ENCODE results near the gene JMJD8. TPM values are rescaled to one million over a fixed set of nuclear protein-coding genes. Genes with fewer than 3 reads are reported as not detected.

The JMJD8 gene
- total RNA-seq, 1 donor from 2014 or later: 61.1 TPM

- H3K27me3 Mint-ChIP-seq: peaks cover 31% of the 10 kb centered on the region
- H3K9me3 Mint-ChIP-seq: no peaks in the 10 kb centered on the region
- no peak overlapping the region for H3K4me3 Mint-ChIP-seq
- peaks cover 4% of the 10 kb centered on the region for H3K4me1 Mint-ChIP-seq
- no peak for DNase-seq
- H3K27ac Mint-ChIP-seq: no peak overlapping the region
- no peaks in the 10 kb centered on the region for H3K36me3 Mint-ChIP-seq (ENCODE audit: low read depth)
- intact Hi-C loops (cut with micrococcal nuclease): no loop called here
Measured at GRCh38 chr16:708959-709358, 24.8 kb upstream of the JMJD8 start.

- Mint-ChIP-seq H3K4me3 (no peak overlapping the region), H3K4me1 (peaks cover 4% of the 10 kb centered on the region), H3K27ac (no peak overlapping the region), H3K27me3 (peaks cover 36% of the 10 kb centered on the region), H3K36me3 (ENCODE audit: low read depth) (no peaks in the 10 kb centered on the region), H3K9me3 (no peaks in the 10 kb centered on the region)
- no peak for DNase-seq
- intact Hi-C loops (cut with micrococcal nuclease): no loop called here
Measured at GRCh38 chr16:708019-708418, 23.9 kb upstream of the JMJD8 start.

- Mint-ChIP-seq H3K4me3 (no peak overlapping the region), H3K4me1 (no peaks in the 10 kb centered on the region), H3K9me3 (no peaks in the 10 kb centered on the region), H3K27ac (no peak overlapping the region), H3K36me3 (ENCODE audit: low read depth) (no peaks in the 10 kb centered on the region), H3K27me3 (peaks cover 40% of the 10 kb centered on the region)
- intact Hi-C loops (cut with micrococcal nuclease): no loop called here
- no peak for DNase-seq
Measured at GRCh38 chr16:707062-707538, 23.0 kb upstream of the JMJD8 start.

GRCh38 chr16:706189-707061 is 22.3 kb upstream of the JMJD8 start:
- Mint-ChIP-seq H3K4me1 (no peaks in the 10 kb centered on the region), H3K27me3 (peaks cover 45% of the 10 kb centered on the region), H3K27ac (no peak overlapping the region), H3K36me3 (ENCODE audit: low read depth) (no peaks in the 10 kb centered on the region), H3K4me3 (peak overlapping the region; percentile 17), H3K9me3 (no peaks in the 10 kb centered on the region)
- DNase-seq: no peak
- intact Hi-C loops (cut with micrococcal nuclease): no loop called here

GRCh38 chr16:705431-706188 is 21.5 kb upstream of the JMJD8 start, which contains the start of gene FBXL16:
TSS of gene FBXL16 (minus strand) at chr16:705801. CDS start at chr16:697405, 8,396 bp downstream.
- intact Hi-C loops (cut with micrococcal nuclease): no loop called here
- H3K36me3 Mint-ChIP-seq (ENCODE audit: low read depth): no peaks in the 10 kb centered on the region
- peaks cover 47% of the 10 kb centered on the region for H3K27me3 Mint-ChIP-seq
- no peaks in the 10 kb centered on the region for H3K4me1 Mint-ChIP-seq
- DNase-seq: peak; percentile 74
- peak within 1 kb of the TSS; percentile 17 for H3K4me3 Mint-ChIP-seq
- H3K27ac Mint-ChIP-seq: no peak within 1 kb of the TSS
- H3K9me3 Mint-ChIP-seq: no peaks in the 10 kb centered on the region

GRCh38 chr16:704552-705380 is 20.6 kb upstream of the JMJD8 start:
- Mint-ChIP-seq H3K36me3 (ENCODE audit: low read depth) (no peaks in the 10 kb centered on the region), H3K4me3 (no peak overlapping the region), H3K4me1 (no peaks in the 10 kb centered on the region), H3K27me3 (peaks cover 47% of the 10 kb centered on the region), H3K9me3 (no peaks in the 10 kb centered on the region), H3K27ac (no peak overlapping the region)
- DNase-seq: no peak
- intact Hi-C loops (cut with micrococcal nuclease): no loop called here

- no peaks in the 10 kb centered on the region for H3K36me3 Mint-ChIP-seq (ENCODE audit: low read depth)
- H3K9me3 Mint-ChIP-seq: no peaks in the 10 kb centered on the region
- peaks cover 2% of the 10 kb centered on the region for H3K4me1 Mint-ChIP-seq
- no peak for DNase-seq
- intact Hi-C loops (cut with micrococcal nuclease): no loop called here
- H3K27ac Mint-ChIP-seq: no peak overlapping the region
- H3K27me3 Mint-ChIP-seq: peaks cover 48% of the 10 kb centered on the region
- H3K4me3 Mint-ChIP-seq: no peak overlapping the region
Measured at GRCh38 chr16:704047-704446, 19.9 kb upstream of the JMJD8 start.

GRCh38 chr16:703406-703805 is 19.3 kb upstream of the JMJD8 start:
- Mint-ChIP-seq H3K4me1 (peaks cover 2% of the 10 kb centered on the region), H3K27ac (no peak overlapping the region), H3K4me3 (no peak overlapping the region), H3K27me3 (peaks cover 47% of the 10 kb centered on the region), H3K36me3 (ENCODE audit: low read depth) (no peaks in the 10 kb centered on the region), H3K9me3 (no peaks in the 10 kb centered on the region)
- intact Hi-C loops (cut with micrococcal nuclease): no loop called here
- DNase-seq: no peak

- no peaks in the 10 kb centered on the region for H3K36me3 Mint-ChIP-seq (ENCODE audit: low read depth)
- H3K27ac Mint-ChIP-seq: no peak overlapping the region
- H3K4me1 Mint-ChIP-seq: peaks cover 2% of the 10 kb centered on the region
- H3K27me3 Mint-ChIP-seq: peaks cover 39% of the 10 kb centered on the region
- intact Hi-C loops (cut with micrococcal nuclease): no loop called here
- DNase-seq: no peak
- no peaks in the 10 kb centered on the region for H3K9me3 Mint-ChIP-seq
- no peak overlapping the region for H3K4me3 Mint-ChIP-seq
Measured at GRCh38 chr16:702341-702740, 18.2 kb upstream of the JMJD8 start.

GRCh38 chr16:700684-701584 is 16.8 kb upstream of the JMJD8 start:
- Mint-ChIP-seq H3K9me3 (no peaks in the 10 kb centered on the region), H3K36me3 (ENCODE audit: low read depth) (no peaks in the 10 kb centered on the region), H3K27me3 (peaks cover 28% of the 10 kb centered on the region), H3K4me1 (peaks cover 4% of the 10 kb centered on the region), H3K4me3 (no peak overlapping the region), H3K27ac (no peak overlapping the region)
- DNase-seq: peak; percentile 90
- intact Hi-C loops (cut with micrococcal nuclease): no loop called here

GRCh38 chr16:698911-699671 is 15.0 kb upstream of the JMJD8 start:
- H3K4me3 Mint-ChIP-seq: peak overlapping the region; percentile 34
- no peak overlapping the region for H3K27ac Mint-ChIP-seq
- no peaks in the 10 kb centered on the region for H3K36me3 Mint-ChIP-seq (ENCODE audit: low read depth)
- peaks cover 28% of the 10 kb centered on the region for H3K27me3 Mint-ChIP-seq
- peak; percentile 66 for DNase-seq
- H3K9me3 Mint-ChIP-seq: no peaks in the 10 kb centered on the region
- intact Hi-C loops (cut with micrococcal nuclease): no loop called here
- H3K4me1 Mint-ChIP-seq: peaks cover 7% of the 10 kb centered on the region

- Mint-ChIP-seq H3K9me3 (peaks cover 4% of the 10 kb centered on the region), H3K36me3 (ENCODE audit: low read depth) (no peaks in the 10 kb centered on the region), H3K4me1 (peaks cover 15% of the 10 kb centered on the region), H3K27ac (peak overlapping the region; percentile 87), H3K27me3 (peaks cover 20% of the 10 kb centered on the region), H3K4me3 (peak overlapping the region; percentile 85)
- peak; percentile 92 for DNase-seq
- intact Hi-C loops (cut with micrococcal nuclease): no loop called here
Measured at GRCh38 chr16:695355-696089, 11.4 kb upstream of the JMJD8 start.

Data from activated CD4-positive, alpha-beta T cell treated with anti-CD3 and anti-CD28 coated beads, Interleukin-2, amount 10 ng/mL, durations not matched to agents 24 days and 14 days (primary cell).